Measurements from ENCODE around the gene HSPA12B. TPM values are rescaled to one million over a fixed set of nuclear protein-coding genes. Genes with fewer than 3 reads are reported as not detected.

HSPA12B gene
- total RNA-seq, 3 donors from 2014 or later (not counting 1 experiment from before 2014, with no cell fraction given), result not detected

- Histone ChIP-seq H3K27ac (ENCODE audit: low read length) (no peak overlapping the region), H3K4me3 (ENCODE audit: low read length) (no peak overlapping the region), H3K27me3 (ENCODE audit: control insufficient read depth, insufficient read depth, low read length) (no peaks in the 10 kb centered on the region), H3K9me3 (ENCODE audit: control insufficient read depth, insufficient read depth, low read length) (no peaks in the 10 kb centered on the region), H3K36me3 (ENCODE audit: control insufficient read depth, insufficient read depth, low read length) (no peaks in the 10 kb centered on the region), H3K4me1 (ENCODE audit: control insufficient read depth, insufficient read depth, low read length) (no peaks in the 10 kb centered on the region)
- no peaks in the 10 kb centered on the region for H3K9me3 Mint-ChIP-seq
- H3K4me1 Mint-ChIP-seq, result no peaks in the 10 kb centered on the region
- DNase-seq, result no peak
- no peak overlapping the region for H3K4me3 Mint-ChIP-seq
- no peaks in the 10 kb centered on the region for H3K36me3 Mint-ChIP-seq
- TF ChIP-seq CTCF (IDR thresholded peaks at IDR 0.05), result no peak
- 83% methylated on average over 1 of the region's 3 CpGs for WGBS (ENCODE audit: insufficient coverage)
- ATAC-seq, result no peak
- H3K27ac Mint-ChIP-seq, result no peak overlapping the region
- peaks cover 14 to 19% of the 10 kb centered on the region in 2 donors for H3K27me3 Mint-ChIP-seq (ENCODE audit: low read depth in 2 of 2)
- intact Hi-C loops (cut with micrococcal nuclease), result no loop called here
These were observed 42.1 kb upstream of the HSPA12B start for GRCh38 chr20:3690413-3690812.

- Mint-ChIP-seq H3K4me1 (no peaks in the 10 kb centered on the region), H3K36me3 (no peaks in the 10 kb centered on the region), H3K27ac (no peak overlapping the region), H3K9me3 (no peaks in the 10 kb centered on the region), H3K27me3 (ENCODE audit: low read depth in 2 of 2) (peaks cover 7 to 10% of the 10 kb centered on the region in 2 donors), H3K4me3 (no peak overlapping the region)
- peaks cover 2% of the 10 kb centered on the region for H3K9me3 ChIP-seq (ENCODE audit: control insufficient read depth, insufficient read depth, low read length)
- H3K27ac ChIP-seq (ENCODE audit: low read length), result no peak overlapping the region
- no peak overlapping the region for H3K4me3 ChIP-seq (ENCODE audit: low read length)
- H3K27me3 ChIP-seq (ENCODE audit: control insufficient read depth, insufficient read depth, low read length), result no peaks in the 10 kb centered on the region
- intact Hi-C loops (cut with micrococcal nuclease), result no loop called here
- TF ChIP-seq CTCF (IDR thresholded peaks at IDR 0.05), result no peak
- H3K36me3 ChIP-seq (ENCODE audit: control insufficient read depth, insufficient read depth, low read length), result no peaks in the 10 kb centered on the region
- WGBS (ENCODE audit: insufficient coverage), result 95% methylated on average over 16 of the region's 16 CpGs
- H3K4me1 ChIP-seq (ENCODE audit: control insufficient read depth, insufficient read depth, low read length), result no peaks in the 10 kb centered on the region
- ATAC-seq, result no peak
- no peak for DNase-seq
These were observed 41.2 kb upstream of the HSPA12B start for GRCh38 chr20:3691306-3691705.

- no peak for TF ChIP-seq CTCF (IDR thresholded peaks at IDR 0.05)
- H3K36me3 Mint-ChIP-seq, result no peaks in the 10 kb centered on the region
- no peaks in the 10 kb centered on the region for H3K4me1 ChIP-seq (ENCODE audit: control insufficient read depth, insufficient read depth, low read length)
- H3K27ac Mint-ChIP-seq, result no peak overlapping the region
- peaks cover 3 to 4% of the 10 kb centered on the region in 2 donors for H3K27me3 Mint-ChIP-seq (ENCODE audit: low read depth in 2 of 2)
- H3K4me1 Mint-ChIP-seq, result no peaks in the 10 kb centered on the region
- no peak overlapping the region for H3K27ac ChIP-seq (ENCODE audit: low read length)
- no peak overlapping the region for H3K4me3 Mint-ChIP-seq
- H3K4me3 ChIP-seq (ENCODE audit: low read length), result no peak overlapping the region
- 86% methylated on average over 9 of the region's 9 CpGs for WGBS (ENCODE audit: insufficient coverage)
- DNase-seq, result no peak
- H3K9me3 Mint-ChIP-seq, result no peaks in the 10 kb centered on the region
- no peak for ATAC-seq
- H3K36me3 ChIP-seq (ENCODE audit: control insufficient read depth, insufficient read depth, low read length), result no peaks in the 10 kb centered on the region
- H3K27me3 ChIP-seq (ENCODE audit: control insufficient read depth, insufficient read depth, low read length), result no peaks in the 10 kb centered on the region
- intact Hi-C loops (cut with micrococcal nuclease), result no loop called here
- peaks cover 7% of the 10 kb centered on the region for H3K9me3 ChIP-seq (ENCODE audit: control insufficient read depth, insufficient read depth, low read length)
These were observed 40.6 kb upstream of the HSPA12B start for GRCh38 chr20:3691897-3692296.

- intact Hi-C loops (cut with micrococcal nuclease), result no loop called here
- ATAC-seq, result peak in 1 of 3 donors; percentile 12
These were observed 39.7 kb upstream of the HSPA12B start for GRCh38 chr20:3692706-3693294.

More at GRCh38 chr20:3692706-3693294, 39.7 kb upstream of the HSPA12B start:
- no peak for DNase-seq
- H3K4me3 Mint-ChIP-seq, result no peak overlapping the region
- peaks cover 7% of the 10 kb centered on the region for H3K9me3 ChIP-seq (ENCODE audit: control insufficient read depth, insufficient read depth, low read length)
- no peaks in the 10 kb centered on the region for H3K4me1 Mint-ChIP-seq
- H3K27ac ChIP-seq (ENCODE audit: low read length), result no peak overlapping the region
- no peak for TF ChIP-seq CTCF (IDR thresholded peaks at IDR 0.05)
- peaks cover 0 to 3% of the 10 kb centered on the region in 2 donors for H3K27me3 Mint-ChIP-seq (ENCODE audit: low read depth in 2 of 2)
- no peaks in the 10 kb centered on the region for H3K4me1 ChIP-seq (ENCODE audit: control insufficient read depth, insufficient read depth, low read length)
- no peaks in the 10 kb centered on the region for H3K36me3 Mint-ChIP-seq
- no peaks in the 10 kb centered on the region for H3K9me3 Mint-ChIP-seq
- 89% methylated on average over 23 of the region's 23 CpGs for WGBS (ENCODE audit: insufficient coverage)
- no peaks in the 10 kb centered on the region for H3K36me3 ChIP-seq (ENCODE audit: control insufficient read depth, insufficient read depth, low read length)
- no peaks in the 10 kb centered on the region for H3K27me3 ChIP-seq (ENCODE audit: control insufficient read depth, insufficient read depth, low read length)
- no peak overlapping the region for H3K27ac Mint-ChIP-seq
- no peak overlapping the region for H3K4me3 ChIP-seq (ENCODE audit: low read length)
